GM18868 (cell line): ENCODE data around the gene MYF5.
"Not testable (repeated sequence)": the region's sequence is repeated elsewhere in the genome, so short reads cannot be mapped to it uniquely, and the experiment has no call there.

ENCODE experiments used
- ATAC-seq: cut with Tn5 transposase; IDR thresholded peaks from one replicate; pipeline ENCODE4 v1.9.1; 2021; ENCODE audit warnings: mild to moderate bottlenecking, moderate library complexity; ENCODE audit not compliant: unreplicated experiment

The MYF5 gene

GRCh38 chr12:80716696-80717469 lies at the start of gene MYF5:
Gene MYF5, plus strand, starts transcription at chr12:80716912. Its CDS starts 152 bp downstream, at chr12:80717064.
- no peak for ATAC-seq

DNA sequence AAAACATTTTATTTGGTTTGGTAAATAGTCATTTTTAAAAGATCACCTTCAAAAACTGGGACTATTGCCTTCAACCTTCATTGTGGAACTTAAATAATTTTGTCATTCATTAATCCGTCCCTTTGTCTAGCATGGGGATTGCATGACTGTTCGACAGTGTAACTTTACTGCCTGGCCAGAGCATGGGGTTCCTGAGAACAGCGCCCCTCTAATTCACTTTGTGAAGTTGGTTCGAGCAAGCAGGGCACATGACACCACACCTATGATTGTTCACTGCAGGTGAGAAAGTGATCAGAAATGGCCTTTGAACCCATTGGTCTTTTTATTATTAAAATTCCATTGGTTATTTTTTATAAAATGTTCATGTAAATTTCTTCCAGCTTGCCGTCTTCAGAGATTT lies 46.5 kb upstream of the MYF5 start:
- ATAC-seq, result no peak

- ATAC-seq, result not testable (repeated sequence)
Measured at GRCh38 chr12:80676042-80676636, 40.6 kb upstream of the MYF5 start.

DNA sequence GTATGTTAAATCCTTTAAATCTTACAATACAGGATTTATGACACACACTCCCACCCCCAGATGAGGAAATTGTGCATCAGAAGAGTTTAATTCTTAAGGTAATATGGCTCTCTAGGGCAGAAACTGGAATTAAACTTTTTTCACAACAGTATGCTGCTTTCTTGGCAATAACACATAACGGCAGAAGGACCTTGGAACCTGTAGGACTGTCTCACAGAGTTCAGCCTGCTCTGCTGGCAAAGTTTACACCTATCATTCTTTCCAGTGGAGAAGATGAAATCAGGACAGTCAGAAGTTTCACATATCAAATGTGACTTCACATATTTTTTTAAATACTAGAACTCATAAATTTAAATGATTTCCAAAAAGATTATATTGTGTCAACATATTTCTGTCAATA lies 39.9 kb upstream of the MYF5 start:
- ATAC-seq, result no peak

GRCh38 chr12:80677994-80678393 lies 38.7 kb upstream of the MYF5 start:
- no peak for ATAC-seq

DNA sequence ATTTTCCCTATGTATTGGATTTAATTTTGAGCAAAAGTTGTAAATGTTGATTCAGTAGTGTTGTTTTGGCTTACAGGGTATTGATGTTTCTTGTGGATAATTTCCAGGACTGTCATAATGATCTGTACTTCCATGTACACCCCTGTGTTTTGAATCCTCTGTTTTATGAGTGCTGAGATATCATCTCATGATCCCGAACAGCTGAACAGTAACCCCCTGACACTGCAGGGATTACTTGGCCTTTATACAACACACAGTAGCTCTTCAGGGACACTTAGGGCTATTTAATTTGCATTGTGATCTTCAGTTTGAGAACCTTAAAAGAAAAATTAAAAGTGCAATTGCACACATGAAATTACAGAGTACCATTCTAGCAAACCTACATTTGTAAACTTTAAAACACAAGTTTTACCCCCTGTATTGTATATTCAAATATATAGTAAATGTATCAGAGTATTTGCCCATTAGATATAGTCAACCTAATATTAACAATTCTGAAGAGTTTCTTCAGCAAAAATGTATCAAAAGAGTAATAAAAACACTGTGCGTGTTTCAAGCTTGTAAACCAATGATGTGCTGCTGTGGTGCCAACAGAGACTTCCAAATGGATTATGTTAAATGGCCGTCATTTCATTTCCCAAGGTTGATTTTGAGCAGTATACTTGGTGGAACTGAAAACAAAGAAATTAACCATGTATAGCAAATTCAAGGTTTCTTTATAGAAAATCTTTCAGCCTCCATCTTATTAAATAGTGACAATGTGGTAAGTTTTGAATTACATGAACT lies 37.2 kb upstream of the MYF5 start:
- ATAC-seq, result no peak

- peak; percentile 68 for ATAC-seq
Measured at GRCh38 chr12:80681287-80681686, 35.4 kb upstream of the MYF5 start.

- ATAC-seq, result no peak
Measured at GRCh38 chr12:80681786-80682185, 34.9 kb upstream of the MYF5 start.

DNA sequence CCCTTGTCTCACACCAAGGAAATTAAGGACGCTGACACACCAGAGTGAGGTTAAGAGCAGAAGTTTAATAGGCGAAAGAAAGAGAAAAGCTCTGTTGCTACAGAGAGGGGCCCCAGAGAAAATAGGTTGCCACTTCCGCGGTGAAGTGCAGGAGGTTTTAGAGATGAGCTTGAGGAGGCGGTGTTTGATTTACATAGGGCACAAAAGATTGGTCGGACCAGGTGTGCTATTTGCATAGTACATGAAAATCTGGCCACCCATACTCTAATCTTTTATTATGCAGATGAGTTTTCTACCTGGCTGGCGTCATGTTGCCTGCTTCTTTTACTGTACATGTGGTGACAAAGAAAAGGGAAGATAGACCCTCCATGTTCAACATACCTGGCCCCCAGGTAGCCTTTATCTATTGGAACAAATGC lies 32.6 kb upstream of the MYF5 start:
- ATAC-seq, result no peak

GRCh38 chr12:80690090-80690489 lies 26.6 kb upstream of the MYF5 start:
- no peak for ATAC-seq

- ATAC-seq, result no peak
Measured at GRCh38 chr12:80690513-80690912, 26.2 kb upstream of the MYF5 start.

DNA sequence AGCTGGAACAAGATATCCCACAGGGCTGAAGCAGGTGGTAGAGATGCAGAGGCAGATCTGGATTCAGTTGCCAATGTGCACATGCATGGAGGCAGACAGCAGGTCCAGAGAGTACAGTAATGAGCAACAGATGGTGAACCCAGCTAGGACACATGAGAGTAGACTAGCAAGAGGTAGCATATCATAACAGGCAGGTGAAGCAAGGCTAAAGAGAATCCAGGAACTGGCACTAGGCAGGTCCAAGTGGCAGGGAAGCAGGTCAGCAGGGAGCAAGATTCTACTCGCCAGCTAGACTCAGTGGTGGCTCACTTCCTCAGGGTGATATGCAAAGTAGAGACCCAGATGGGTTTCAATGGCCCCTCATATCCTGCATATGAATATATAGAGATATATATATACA lies 24.6 kb upstream of the MYF5 start:
- no peak for ATAC-seq

DNA sequence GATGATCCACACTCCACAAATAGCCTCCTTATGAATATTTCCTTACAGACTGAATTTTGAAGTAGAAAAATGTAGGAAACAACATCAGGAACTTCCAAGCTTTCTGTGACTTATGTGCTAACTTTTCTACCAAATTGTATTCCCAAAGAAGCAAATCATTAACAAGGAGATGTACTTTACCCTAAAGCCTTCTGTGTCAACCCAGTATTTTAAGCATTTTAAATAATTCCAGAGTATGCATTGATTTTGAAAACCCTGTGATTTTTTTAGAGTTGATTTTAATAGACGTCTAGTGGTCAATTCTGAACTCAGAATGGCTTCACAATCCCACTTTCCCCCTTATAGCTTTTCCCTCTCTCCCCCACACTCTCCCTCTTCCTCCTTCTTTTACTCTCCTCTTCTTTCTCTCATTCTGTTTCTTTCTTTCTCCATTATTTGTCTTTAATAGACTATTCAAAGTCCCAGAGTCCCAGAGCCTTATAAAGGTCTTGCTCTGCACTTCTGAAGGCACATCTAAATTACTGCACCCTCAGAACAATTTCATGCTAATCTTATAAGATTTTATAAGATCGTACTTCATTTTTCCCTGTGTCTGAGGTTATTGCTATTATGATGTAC lies 19.3 kb upstream of the MYF5 start:
- ATAC-seq, result no peak

GRCh38 chr12:80698256-80698655 lies 18.5 kb upstream of the MYF5 start:
- ATAC-seq, result no peak

- no peak for ATAC-seq
Measured at GRCh38 chr12:80698847-80699542, 17.7 kb upstream of the MYF5 start.

DNA sequence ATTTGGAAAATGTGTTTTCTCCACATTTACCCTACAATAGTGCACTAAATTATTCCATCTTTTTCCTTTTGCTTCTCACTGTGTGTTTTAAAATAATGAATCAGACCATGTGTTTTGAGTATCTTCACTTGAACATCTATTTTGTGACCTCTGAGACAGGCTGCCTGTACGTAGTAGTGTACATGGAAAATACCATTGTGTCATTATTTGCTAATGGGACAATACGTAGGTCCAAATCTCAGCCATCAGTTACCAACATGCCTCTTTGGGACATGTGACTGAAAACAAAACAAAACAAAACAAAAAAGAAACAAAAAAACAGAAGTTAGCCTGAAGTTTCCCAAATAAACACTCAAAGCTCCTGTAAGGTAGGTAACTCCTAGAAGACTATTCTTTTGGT lies 16.4 kb upstream of the MYF5 start:
- peak; percentile 21 for ATAC-seq

DNA sequence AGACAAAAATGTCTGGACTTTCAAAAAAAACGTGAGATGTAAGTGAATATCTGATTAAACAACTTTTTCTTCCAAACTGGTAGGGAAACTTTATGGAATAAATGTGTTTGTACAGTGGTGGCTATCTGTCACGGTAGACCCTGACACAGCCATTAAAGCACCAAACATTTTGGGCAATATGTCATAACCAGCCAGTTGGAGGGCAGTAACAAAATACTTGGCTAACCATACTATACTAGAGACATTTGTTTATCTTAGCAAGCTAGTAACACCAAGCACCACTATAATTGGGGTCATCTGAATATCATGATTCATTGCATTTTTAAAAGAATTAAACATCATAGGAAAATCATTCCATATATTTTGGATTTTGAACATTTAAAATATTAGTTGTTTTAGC lies 15.3 kb upstream of the MYF5 start:
- no peak for ATAC-seq

GRCh38 chr12:80702889-80703805 lies 13.6 kb upstream of the MYF5 start:
- ATAC-seq, result peak; percentile 91

GRCh38 chr12:80704420-80704819 lies 12.3 kb upstream of the MYF5 start:
- no peak for ATAC-seq
